ENCODE results near the gene VMA21. TPM values are rescaled to one million over a fixed set of nuclear protein-coding genes. Genes with fewer than 3 reads are reported as not detected.

VMA21 gene
- total and polyA plus RNA-seq, 8 donors, result 3.3 to 16.4 (median 11.1) TPM

DNA sequence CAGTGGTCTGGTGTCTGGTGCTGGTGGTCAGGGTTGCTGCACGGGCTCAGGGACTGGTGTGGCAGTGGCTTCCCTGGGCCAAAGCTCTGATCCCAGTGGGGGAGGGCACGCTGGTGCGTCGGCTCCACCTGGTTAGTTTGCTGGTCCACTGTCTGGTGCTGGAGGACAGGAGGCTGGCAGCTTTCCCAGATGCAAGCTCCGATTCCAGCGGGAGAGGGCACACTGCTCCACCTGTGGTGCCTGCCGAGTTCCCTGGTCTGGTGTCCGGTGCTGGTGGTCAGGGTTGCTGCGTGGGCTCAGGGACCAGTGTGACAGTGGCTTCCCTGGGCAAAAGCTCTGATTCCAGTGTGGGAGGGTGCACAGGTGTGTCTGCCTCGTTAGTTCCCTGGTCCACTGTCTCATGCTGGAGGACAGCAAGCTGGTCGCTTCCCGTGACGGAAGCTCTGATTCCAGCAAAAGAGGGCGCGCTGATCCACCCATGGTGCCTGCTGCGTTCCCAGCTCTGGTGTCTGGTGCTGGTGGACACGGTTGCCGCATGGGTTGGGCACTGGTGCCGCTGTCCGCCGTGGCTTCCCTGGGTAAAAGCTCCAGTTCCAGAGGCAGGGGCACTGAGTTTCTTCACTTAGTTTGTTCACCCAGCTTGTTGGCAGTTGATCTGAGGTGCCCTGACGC, 5.8 kb downstream of the VMA21 start:
- DNase-seq (peak; percentile 60 to 89 (median 68)), ATAC-seq (peak; percentile 94 to 99 (median 96)), FAIRE-seq (no peak)
- no peak for TF ChIP-seq CTCF (IDR thresholded peaks at IDR 0.05)
- Histone ChIP-seq H3K9me3 (no peaks in the 10 kb centered on the region), H3K4me3 (peak overlapping the region in 2 of 4 donors; percentile 18 to 29), H3K4me1 (no peaks in the 10 kb centered on the region), H3K27ac (no peak overlapping the region), H3K36me3 (peaks cover 0 to 3% (median 0%) of the 10 kb centered on the region in 3 donors), H3K27me3 (peaks cover 0 to 3% (median 0%) of the 10 kb centered on the region in 4 donors)
- intact Hi-C loops (cut with DNase I), result no loop called here
- 30 to 52% methylated on average over 22 of the region's 22 CpGs for WGBS, 2 donors

DNA sequence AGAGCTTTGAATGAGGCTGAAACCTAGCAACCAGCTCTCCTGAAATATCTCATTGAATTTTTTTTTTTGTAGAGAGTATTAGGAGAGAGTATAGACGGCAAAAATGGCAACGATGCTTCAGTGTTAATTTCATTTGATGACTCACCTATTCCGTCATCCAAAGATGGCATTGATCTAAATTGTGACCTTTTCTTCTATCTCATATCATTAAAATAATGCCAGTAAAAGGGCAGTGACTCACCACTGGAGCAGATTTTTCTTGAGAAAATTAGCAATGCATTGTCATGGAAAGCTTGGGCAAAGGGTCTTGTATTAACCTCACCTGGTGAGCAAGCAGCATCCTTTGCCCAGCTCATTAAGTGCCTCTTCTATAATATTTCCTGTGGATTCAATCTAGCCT, 19.6 kb downstream of the VMA21 start:
- Histone ChIP-seq H3K4me3 (no peak overlapping the region), H3K4me1 (no peaks in the 10 kb centered on the region), H3K36me3 (no peaks in the 10 kb centered on the region), H3K9me3 (no peaks in the 10 kb centered on the region), H3K27me3 (no peaks in the 10 kb centered on the region), H3K27ac (no peak overlapping the region)
- FAIRE-seq, result no peak
- whole genome bisulfite sequencing, 2 donors, result 64 to 81% methylated on average over 3 of the region's 3 CpGs
- DNase-seq, result no peak
- TF ChIP-seq CTCF (IDR thresholded peaks at IDR 0.05), result no peak
- no peak for ATAC-seq
- intact Hi-C loops (cut with DNase I), result no loop called here

DNA sequence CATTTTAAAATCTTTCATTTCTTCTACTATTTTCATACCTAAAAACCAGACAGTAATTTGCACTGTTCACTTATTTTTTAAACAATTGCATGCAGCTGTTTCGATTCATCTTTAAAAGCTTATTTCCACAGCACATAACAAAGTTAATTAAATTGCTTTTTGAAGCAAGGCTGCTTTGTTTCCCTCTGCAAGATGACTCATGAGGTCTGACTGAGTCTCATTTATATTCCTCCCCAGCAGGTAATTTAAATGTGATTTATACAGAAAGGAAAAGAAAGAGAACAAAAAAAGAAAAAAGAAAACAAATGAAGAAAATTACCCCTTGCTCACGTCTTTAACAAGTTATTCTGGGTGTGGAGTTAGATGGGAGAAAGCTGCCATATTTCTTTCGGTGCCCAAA, 22.8 kb downstream of the VMA21 start:
- H3K27me3 ChIP-seq, result no peaks in the 10 kb centered on the region
- no peaks in the 10 kb centered on the region for H3K36me3 ChIP-seq
- H3K4me1 ChIP-seq, result no peaks in the 10 kb centered on the region
- no peak overlapping the region for H3K27ac ChIP-seq
- ATAC-seq, result no peak
- H3K4me3 ChIP-seq, result no peak overlapping the region
- intact Hi-C loops (cut with DNase I), result no loop called here
- DNase-seq, result no peak
- no peak for FAIRE-seq
- TF ChIP-seq CTCF (IDR thresholded peaks at IDR 0.05), result no peak
- no peaks in the 10 kb centered on the region for H3K9me3 ChIP-seq
- WGBS, 2 donors, result 66 to 91% methylated on average over 3 of the region's 3 CpGs

DNA sequence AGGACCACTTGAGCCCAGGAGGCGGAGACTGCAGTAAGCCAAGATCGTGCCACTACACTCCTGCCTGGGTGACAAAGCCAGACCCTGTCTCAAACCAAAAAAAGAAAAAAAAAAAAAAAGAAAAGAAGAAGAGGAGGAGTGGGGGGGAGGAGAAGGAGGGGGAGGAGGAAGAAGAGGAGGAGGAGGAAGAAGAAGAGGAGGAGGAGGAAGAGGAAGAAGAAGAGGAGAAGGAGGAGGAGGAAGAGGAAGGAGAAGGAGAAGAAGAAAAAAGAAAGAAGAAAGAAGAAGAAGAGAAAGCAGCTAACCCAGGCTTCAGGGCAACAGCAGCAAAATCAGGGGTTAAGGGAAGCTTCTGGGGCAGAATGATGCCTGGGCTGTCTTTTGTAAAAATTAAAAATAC, 27.5 kb downstream of the VMA21 start:
- no peak for TF ChIP-seq CTCF (IDR thresholded peaks at IDR 0.05)
- H3K36me3 ChIP-seq, result no peaks in the 10 kb centered on the region
- intact Hi-C loops (cut with DNase I), result no loop called here
- H3K4me1 ChIP-seq, result no peaks in the 10 kb centered on the region
- no peaks in the 10 kb centered on the region for H3K27me3 ChIP-seq
- 82 to 85% methylated on average over 2 of the region's 2 CpGs for WGBS, 2 donors
- FAIRE-seq (no peak), DNase-seq (no peak), ATAC-seq (no peak)
- no peak overlapping the region for H3K27ac ChIP-seq
- H3K4me3 ChIP-seq, result no peak overlapping the region
- H3K9me3 ChIP-seq, result no peaks in the 10 kb centered on the region

- intact Hi-C loops (cut with DNase I), result no loop called here
- DNase-seq, result no peak
- Histone ChIP-seq H3K4me1 (no peaks in the 10 kb centered on the region), H3K9me3 (no peaks in the 10 kb centered on the region), H3K27me3 (peaks cover 0 to 14% (median 0%) of the 10 kb centered on the region in 4 donors), H3K36me3 (no peaks in the 10 kb centered on the region), H3K27ac (no peak overlapping the region), H3K4me3 (no peak overlapping the region)
- ATAC-seq, result no peak
- no peak for TF ChIP-seq CTCF (IDR thresholded peaks at IDR 0.05)
- no peak for FAIRE-seq
- WGBS, 2 donors, result 70 to 80% methylated on average over 1 of the region's 1 CpG
Measured at GRCh38 chrX:151448509-151448908, 51.5 kb downstream of the VMA21 start.

All from pancreas (tissue), 10 donors.